Karpas-422 (cell line): Measurements from ENCODE around the gene ZNF195. TPM values are rescaled to one million over a fixed set of nuclear protein-coding genes. Genes with fewer than 3 reads are reported as not detected.
A peak's percentile ranks its signal among the peaks of the same experiment; 100 is the strongest.
"Not testable (repeated sequence)": the region's sequence is repeated elsewhere in the genome, so short reads cannot be mapped to it uniquely, and the experiment has no call there.

Source experiments
- DNase-seq: peaks from one replicate; pipeline ENCODE4 v3.0.0-alpha.2; 2015
- H2AFZ ChIP-seq: fragments of 200-600 bp; sonication (generic); 2 replicates; pipeline ENCODE4 v1.6.1; 2014; ENCODE audit warnings: antibody characterized with exemption, low read length, mixed read lengths
- H3K27ac ChIP-seq: fragments of 200-600 bp; sonication (generic); 2 replicates; pipeline ENCODE4 v1.5.1; 2014; ENCODE audit warnings: mild to moderate bottlenecking, low read length, moderate library complexity
- H3K27me3 ChIP-seq: fragments of 200-600 bp; sonication (generic); 2 replicates; pipeline ENCODE4 v1.6.1; 2014; ENCODE audit warnings: low read length, mixed read lengths
- H3K36me3 ChIP-seq: fragments of 200-600 bp; sonication (generic); 2 replicates; pipeline ENCODE4 v1.6.1; 2014; ENCODE audit warnings: low read length, mixed read lengths; ENCODE audit not compliant: insufficient read depth
- H3K4me1 ChIP-seq: fragments of 200-600 bp; sonication (generic); 2 replicates; pipeline ENCODE4 v1.6.1; 2014; ENCODE audit warnings: mild to moderate bottlenecking, low read length, mixed read lengths
- H3K4me2 ChIP-seq: fragments of 200-600 bp; sonication (generic); 2 replicates; pipeline ENCODE4 v1.6.1; 2014; ENCODE audit warnings: low read length, low read depth, mild to moderate bottlenecking; ENCODE audit not compliant: poor library complexity, severe bottlenecking
- H3K4me3 ChIP-seq: fragments of 200-600 bp; sonication (generic); 2 replicates; pipeline ENCODE4 v1.5.1; 2014; ENCODE audit warnings: mild to moderate bottlenecking, antibody characterized with exemption, low read length, mixed read lengths
- H3K79me2 ChIP-seq: fragments of 200-600 bp; sonication (generic); 2 replicates; pipeline ENCODE4 v1.6.1; 2014; ENCODE audit warnings: mild to moderate bottlenecking, low read length, mixed read lengths
- H3K9ac ChIP-seq: fragments of 200-600 bp; sonication (generic); 2 replicates; pipeline ENCODE4 v1.6.0; 2014; ENCODE audit warnings: low read length
- H3K9me2 ChIP-seq: fragments of 200-600 bp; sonication (generic), shearing (Covaris generic); replicated peaks from 2 replicates; pipeline ENCODE4 v1.6.0; 2014; ENCODE audit warnings: mild to moderate bottlenecking, low read length, moderate library complexity; ENCODE audit not compliant: insufficient read depth
- H3K9me3 ChIP-seq: fragments of 300-700, 200-600 bp; sonication (generic); 2 replicates; pipeline ENCODE4 v1.6.1; 2014; ENCODE audit warnings: low read length, mixed read lengths
- H4K20me1 ChIP-seq: fragments of 200-600 bp; sonication (generic); 2 replicates; pipeline ENCODE4 v1.6.1; 2014; ENCODE audit warnings: mild to moderate bottlenecking, antibody characterized with exemption, low read length, low read depth; ENCODE audit not compliant: insufficient read depth
- total RNA-seq: library from RNA; depleted of rRNA; stranded (reverse); fragments of >200 nt; shearing (Covaris generic); gene quantifications from 2 replicates; pipeline ENCODE4 v1.2.3, GENCODE V29; 2014; ENCODE audit warnings: low replicate concordance

Gene ZNF195
- total RNA-seq, 1 experiment from 2014 or later = 79.6 TPM

- H3K36me3 ChIP-seq = no peaks in the 10 kb centered on the region
- H3K4me2 ChIP-seq = peak overlapping the region; percentile 69
- no peaks in the 10 kb centered on the region for H3K79me2 ChIP-seq
- H3K9me3 ChIP-seq = no peaks in the 10 kb centered on the region
- peak overlapping the region; percentile 65 for H3K27ac ChIP-seq
- no peak for DNase-seq
- H3K4me3 ChIP-seq = peak overlapping the region; percentile 10; the same call in 1 of the 2 replicates
- H3K4me1 ChIP-seq = peaks cover 32% of the 10 kb centered on the region
- no peaks in the 10 kb centered on the region; the same call in 1 of the 2 replicates for H3K27me3 ChIP-seq
- no peaks in the 10 kb centered on the region for H3K9me2 ChIP-seq
- H2AFZ ChIP-seq = no peak overlapping the region
- no peak overlapping the region for H3K9ac ChIP-seq
- H4K20me1 ChIP-seq = peaks cover 6% of the 10 kb centered on the region; the same call in 1 of the 2 replicates
Measured at GRCh38 chr11:3339340-3339624, 39.7 kb downstream of the ZNF195 start.

GRCh38 chr11:3338569-3339339, 40.2 kb downstream of the ZNF195 start:
- peaks cover 6% of the 10 kb centered on the region; the same call in 1 of the 2 replicates for H4K20me1 ChIP-seq
- H3K27ac ChIP-seq = peak overlapping the region; percentile 86
- H3K36me3 ChIP-seq = no peaks in the 10 kb centered on the region
- DNase-seq = peak; percentile 97
- H3K4me1 ChIP-seq = peaks cover 32% of the 10 kb centered on the region
- no peaks in the 10 kb centered on the region for H3K9me2 ChIP-seq
- no peaks in the 10 kb centered on the region for H3K79me2 ChIP-seq
- no peak overlapping the region for H2AFZ ChIP-seq
- peak overlapping the region; percentile 67 for H3K4me3 ChIP-seq
- H3K27me3 ChIP-seq = no peaks in the 10 kb centered on the region; the same call in 1 of the 2 replicates
- H3K4me2 ChIP-seq = peak overlapping the region; percentile 69
- H3K9me3 ChIP-seq = no peaks in the 10 kb centered on the region
- H3K9ac ChIP-seq = peak overlapping the region; percentile 53

- peaks cover 32% of the 10 kb centered on the region for H3K4me1 ChIP-seq
- H4K20me1 ChIP-seq, H3K9ac ChIP-seq, H3K9me3 ChIP-seq, H3K36me3 ChIP-seq, H3K79me2 ChIP-seq, H2AFZ ChIP-seq, H3K4me2 ChIP-seq, DNase-seq, H3K4me3 ChIP-seq, H3K9me2 ChIP-seq, H3K27ac ChIP-seq, H3K27me3 ChIP-seq: not testable (repeated sequence)
Measured at GRCh38 chr11:3336420-3336819, 42.5 kb downstream of the ZNF195 start.

GRCh38 chr11:3333157-3333556, 45.8 kb downstream of the ZNF195 start:
- not testable (repeated sequence) for H3K79me2 ChIP-seq, H3K9me3 ChIP-seq, H3K36me3 ChIP-seq, DNase-seq, H3K9ac ChIP-seq, H3K27ac ChIP-seq, H3K9me2 ChIP-seq, H3K4me2 ChIP-seq, H3K27me3 ChIP-seq, H3K4me1 ChIP-seq, H4K20me1 ChIP-seq, H3K4me3 ChIP-seq, H2AFZ ChIP-seq

GRCh38 chr11:3331078-3331477, 47.9 kb downstream of the ZNF195 start:
- not testable (repeated sequence) for H3K4me3 ChIP-seq, H3K36me3 ChIP-seq, H3K9ac ChIP-seq

GRCh38 chr11:3330064-3330463, 48.9 kb downstream of the ZNF195 start:
- not testable (repeated sequence) for H3K4me3 ChIP-seq, H3K27ac ChIP-seq

More at GRCh38 chr11:3331078-3331477, 47.9 kb downstream of the ZNF195 start:
- not testable (repeated sequence) for H2AFZ ChIP-seq, H3K27ac ChIP-seq, H3K9me3 ChIP-seq, H3K4me2 ChIP-seq, H3K79me2 ChIP-seq, H3K9me2 ChIP-seq, H3K27me3 ChIP-seq, H4K20me1 ChIP-seq, H3K4me1 ChIP-seq, DNase-seq

GRCh38 chr11:3328503-3328902, 50.4 kb downstream of the ZNF195 start:
- H4K20me1 ChIP-seq, H3K4me2 ChIP-seq, H3K9ac ChIP-seq, H3K79me2 ChIP-seq, H2AFZ ChIP-seq, DNase-seq, H3K9me2 ChIP-seq, H3K9me3 ChIP-seq, H3K4me3 ChIP-seq, H3K27me3 ChIP-seq, H3K4me1 ChIP-seq, H3K36me3 ChIP-seq, H3K27ac ChIP-seq: not testable (repeated sequence)

More at GRCh38 chr11:3330064-3330463, 48.9 kb downstream of the ZNF195 start:
- H3K4me2 ChIP-seq, H4K20me1 ChIP-seq, H2AFZ ChIP-seq, H3K4me1 ChIP-seq, H3K27me3 ChIP-seq, H3K36me3 ChIP-seq, H3K9me3 ChIP-seq, DNase-seq, H3K9me2 ChIP-seq, H3K9ac ChIP-seq, H3K79me2 ChIP-seq: not testable (repeated sequence)

GRCh38 chr11:3326450-3326849, 52.5 kb downstream of the ZNF195 start:
- H2AFZ ChIP-seq, H3K4me3 ChIP-seq, H3K27me3 ChIP-seq, H3K9me2 ChIP-seq, DNase-seq, H3K79me2 ChIP-seq, H3K27ac ChIP-seq, H3K9ac ChIP-seq, H3K36me3 ChIP-seq, H4K20me1 ChIP-seq, H3K4me1 ChIP-seq, H3K9me3 ChIP-seq, H3K4me2 ChIP-seq: not testable (repeated sequence)
